Stimulated activated CD8-positive, alpha-beta memory T cell treated with anti-CD3 and anti-CD28 coated beads, Interleukin-7, amount 100 ng/mL, for 1 hour (primary cell): ENCODE measurements around the gene TMEM229A.
"Not testable (repeated sequence)": the region's sequence is repeated elsewhere in the genome, so short reads cannot be mapped to it uniquely, and the experiment has no call there.

ENCODE experiments used
- DNase-seq, 2 donors: peaks; one replicate each; pipeline ENCODE4 v3.0.0-alpha.2; 2020; ENCODE audit warnings: low read depth in 2 of 2

The TMEM229A gene

GRCh38 chr7:124033095-124033806 is 384 bp upstream of the TMEM229A start:
- DNase-seq, result no peak

- DNase-seq, result no peak
These were observed 948 bp downstream of the TMEM229A start for GRCh38 chr7:124031919-124032318.

- no peak for DNase-seq
These were observed 1.5 kb downstream of the TMEM229A start for GRCh38 chr7:124031406-124031805.

- no peak for DNase-seq
These were observed 1.9 kb downstream of the TMEM229A start for GRCh38 chr7:124030964-124031363.

- DNase-seq, result no peak
These were observed 3.3 kb downstream of the TMEM229A start for GRCh38 chr7:124029396-124030188.

- DNase-seq, result no peak
These were observed 5.6 kb downstream of the TMEM229A start for GRCh38 chr7:124027236-124027635.

- DNase-seq, result not testable (repeated sequence)
These were observed 8.5 kb downstream of the TMEM229A start for GRCh38 chr7:124024329-124024728.

- DNase-seq, result no peak
These were observed 10.3 kb downstream of the TMEM229A start for GRCh38 chr7:124022551-124022950.

- no peak for DNase-seq
These were observed 12.8 kb downstream of the TMEM229A start for GRCh38 chr7:124020060-124020459.

- DNase-seq, result no peak
These were observed 19.6 kb downstream of the TMEM229A start for GRCh38 chr7:124013306-124013705.

GRCh38 chr7:124012864-124013263 is 20.0 kb downstream of the TMEM229A start:
- DNase-seq, result no peak

GRCh38 chr7:124009321-124009720 is 23.5 kb downstream of the TMEM229A start:
- no peak for DNase-seq

GRCh38 chr7:124008296-124008695 is 24.6 kb downstream of the TMEM229A start:
- DNase-seq, result not testable (repeated sequence)

GRCh38 chr7:123999703-124000102 is 33.2 kb downstream of the TMEM229A start:
- no peak for DNase-seq

- no peak for DNase-seq
These were observed 33.9 kb downstream of the TMEM229A start for GRCh38 chr7:123998921-123999320.

GRCh38 chr7:123996327-123996625 is 36.6 kb downstream of the TMEM229A start:
- DNase-seq, result no peak

GRCh38 chr7:123995617-123996326 is 37.1 kb downstream of the TMEM229A start:
- DNase-seq, result no peak

GRCh38 chr7:123994449-123994848 is 38.4 kb downstream of the TMEM229A start:
- DNase-seq, result no peak

- no peak for DNase-seq
These were observed 38.9 kb downstream of the TMEM229A start for GRCh38 chr7:123993996-123994395.

GRCh38 chr7:123992913-123993518 is 39.9 kb downstream of the TMEM229A start:
- no peak for DNase-seq

- no peak for DNase-seq
These were observed 45.4 kb downstream of the TMEM229A start for GRCh38 chr7:123987445-123987844.
